Measurements from ENCODE around the gene TP53.
"Not testable (repeated sequence)": the region's sequence is repeated elsewhere in the genome, so short reads cannot be mapped to it uniquely, and the experiment has no call there.

Gene TP53

GRCh38 chr17:7631398-7632380 lies 55.6 kb downstream of the TP53 start:
- peak; percentile 2 for DNase-seq (ENCODE audit: low spot score)

GRCh38 chr17:7629939-7630571 lies 57.2 kb downstream of the TP53 start, which contains the start of gene SHBG:
SHBG (plus strand) TSS chr17:7630135; CDS start chr17:7630173, 38 bp downstream.
- DNase-seq (ENCODE audit: low spot score): no peak

GRCh38 chr17:7627250-7628121 lies 59.8 kb downstream of the TP53 start, which contains the start of gene SAT2:
SAT2 (minus strand) TSS chr17:7627821; CDS start chr17:7627635, 186 bp downstream.
- peak; percentile 99 for DNase-seq (ENCODE audit: low spot score)

GRCh38 chr17:7626956-7627249 lies 60.4 kb downstream of the TP53 start:
- DNase-seq (ENCODE audit: low spot score): no peak

- no peak for DNase-seq (ENCODE audit: low spot score)
These were observed 61.0 kb downstream of the TP53 start for GRCh38 chr17:7626307-7626706.

- not testable (repeated sequence) for DNase-seq (ENCODE audit: low spot score)
These were observed 61.5 kb downstream of the TP53 start for GRCh38 chr17:7625749-7626148.

GRCh38 chr17:7623661-7624060 lies 63.6 kb downstream of the TP53 start:
- no peak for DNase-seq (ENCODE audit: low spot score)

- DNase-seq (ENCODE audit: low spot score): no peak
These were observed 66.5 kb downstream of the TP53 start for GRCh38 chr17:7620835-7621234.

- no peak for DNase-seq (ENCODE audit: low spot score)
These were observed 68.7 kb downstream of the TP53 start for GRCh38 chr17:7618608-7619007.
